Mesenchymal stem cell (in vitro differentiated cells and primary cell): ENCODE results near the gene AR.
A peak's percentile ranks its signal among the peaks of the same experiment; 100 is the strongest.

Source experiments
- DNase-seq: peaks from one replicate; pipeline ENCODE4 v3.0.0-alpha.2; 2013
- H2AFZ ChIP-seq: one replicate; pipeline ENCODE4 v1.6.1; 2013; ENCODE audit warnings: low read depth, mild to moderate bottlenecking, control low read depth, inconsistent platforms, low read length, moderate library complexity
- H2AK5ac ChIP-seq: 2 replicates; pipeline ENCODE4 v1.6.1; 2013; ENCODE audit warnings: low read length, moderate library complexity, mild to moderate bottlenecking, inconsistent platforms; ENCODE audit not compliant: severe bottlenecking
- H2BK120ac ChIP-seq: one replicate; pipeline ENCODE4 v1.6.1; 2013; ENCODE audit warnings: low read depth, mild to moderate bottlenecking, inconsistent platforms, low read length, moderate library complexity
- H2BK12ac ChIP-seq, 2 experiments: one replicate each; pipeline ENCODE4 v1.6.1; 2013; ENCODE audit warnings: inconsistent platforms in 2 of 2, low read length in 2 of 2, mild to moderate bottlenecking in 2 of 2, moderate library complexity in 2 of 2, control low read depth in 1 of 2
- H2BK15ac ChIP-seq: one replicate; pipeline ENCODE4 v1.6.1; 2013; ENCODE audit warnings: mild to moderate bottlenecking, low read depth, inconsistent platforms; ENCODE audit not compliant: poor library complexity, severe bottlenecking
- H2BK5ac ChIP-seq: 2 replicates; pipeline ENCODE4 v1.6.1; 2013; ENCODE audit warnings: low read depth, mild to moderate bottlenecking, low read length, control low read depth, inconsistent platforms; ENCODE audit not compliant: poor library complexity, severe bottlenecking
- H3K14ac ChIP-seq, 2 experiments: one replicate each; pipeline ENCODE4 v1.6.1; 2013; ENCODE audit warnings: inconsistent platforms in 2 of 2, low read length in 2 of 2, control low read depth in 1 of 2, mild to moderate bottlenecking in 1 of 2, moderate library complexity in 1 of 2
- H3K18ac ChIP-seq, 2 experiments: one replicate each; pipeline ENCODE4 v1.6.1; 2013; ENCODE audit warnings: inconsistent platforms in 2 of 2, low read length in 2 of 2, control low read depth in 1 of 2, low read depth in 1 of 2, mild to moderate bottlenecking in 1 of 2
- H3K23ac ChIP-seq, 2 experiments: one replicate each; pipeline ENCODE4 v1.6.1; 2013; ENCODE audit warnings: inconsistent platforms in 2 of 2, low read length in 2 of 2, mild to moderate bottlenecking in 2 of 2, moderate library complexity in 2 of 2, control low read depth in 1 of 2
- H3K27ac ChIP-seq: 2 replicates; pipeline ENCODE4 v1.5.1; 2013; ENCODE audit warnings: mild to moderate bottlenecking, moderate library complexity, low read length, control low read depth, inconsistent platforms; ENCODE audit not compliant: poor library complexity, severe bottlenecking
- H3K27me3 ChIP-seq, 2 experiments: 2 replicates each; pipeline versions ENCODE4 v1.6.1 to v1.7.0; 2013; ENCODE audit warnings: low read length in 2 of 2, mild to moderate bottlenecking in 2 of 2, moderate library complexity in 2 of 2, control low read depth in 1 of 2, inconsistent platforms in 1 of 2; ENCODE audit not compliant: control insufficient read depth in 1 of 2, insufficient read depth in 1 of 2
- H3K36me3 ChIP-seq, 2 experiments: 2 replicates each; pipeline versions ENCODE4 v1.6.1 to v1.7.0; 2013; ENCODE audit warnings: low read length in 2 of 2, control low read depth in 1 of 2, inconsistent platforms in 1 of 2, low read depth in 1 of 2, mild to moderate bottlenecking in 1 of 2; ENCODE audit not compliant: insufficient read depth in 2 of 2, control insufficient read depth in 1 of 2
- H3K4ac ChIP-seq, 2 experiments: one replicate each; pipeline ENCODE4 v1.6.1; 2013; ENCODE audit warnings: inconsistent platforms in 2 of 2, low read length in 2 of 2, mild to moderate bottlenecking in 2 of 2, moderate library complexity in 2 of 2, control low read depth in 1 of 2, low read depth in 1 of 2
- H3K4me1 ChIP-seq: 2 replicates; pipeline ENCODE4 v1.6.1; 2013; ENCODE audit warnings: low read depth, low read length, control low read depth; ENCODE audit not compliant: control insufficient read depth, insufficient read depth
- H3K4me2 ChIP-seq: 2 replicates; pipeline ENCODE4 v1.6.1; 2013; ENCODE audit warnings: low read length, mild to moderate bottlenecking, inconsistent platforms; ENCODE audit not compliant: poor library complexity, severe bottlenecking
- H3K4me3 ChIP-seq, 2 experiments: 2 replicates each; pipeline versions ENCODE4 v1.5.1 to v1.7.0; 2013; ENCODE audit warnings: low read length in 2 of 2, mild to moderate bottlenecking in 2 of 2, control low read depth in 1 of 2, low read depth in 1 of 2; ENCODE audit not compliant: insufficient read depth in 1 of 2
- H3K79me1 ChIP-seq: replicated peaks from 2 replicates; pipeline ENCODE4 v1.6.1; 2013; ENCODE audit warnings: mild to moderate bottlenecking, control low read depth, low read length, inconsistent platforms; ENCODE audit not compliant: poor library complexity, severe bottlenecking
- H3K9ac ChIP-seq: 2 replicates; pipeline ENCODE4 v1.7.0; 2013; ENCODE audit warnings: mild to moderate bottlenecking, low read length, moderate library complexity
- H3K9me3 ChIP-seq: 2 replicates; pipeline ENCODE4 v1.7.0; 2013; ENCODE audit warnings: mild to moderate bottlenecking, low read length; ENCODE audit not compliant: control insufficient read depth
- H4K8ac ChIP-seq: one replicate; pipeline ENCODE4 v1.6.1; 2013; ENCODE audit warnings: inconsistent platforms, mild to moderate bottlenecking, low read length, moderate library complexity
- H4K91ac ChIP-seq: one replicate; pipeline ENCODE4 v1.6.1; 2013; ENCODE audit warnings: mild to moderate bottlenecking, low read length, inconsistent platforms
- WGBS: methylation state at CpG from one replicate; pipeline ENCODE4 v1.1.7; 2013; ENCODE audit warnings: mixed read lengths; 5-methylcytosine and 5-hydroxymethylcytosine counted together

Gene AR

DNA sequence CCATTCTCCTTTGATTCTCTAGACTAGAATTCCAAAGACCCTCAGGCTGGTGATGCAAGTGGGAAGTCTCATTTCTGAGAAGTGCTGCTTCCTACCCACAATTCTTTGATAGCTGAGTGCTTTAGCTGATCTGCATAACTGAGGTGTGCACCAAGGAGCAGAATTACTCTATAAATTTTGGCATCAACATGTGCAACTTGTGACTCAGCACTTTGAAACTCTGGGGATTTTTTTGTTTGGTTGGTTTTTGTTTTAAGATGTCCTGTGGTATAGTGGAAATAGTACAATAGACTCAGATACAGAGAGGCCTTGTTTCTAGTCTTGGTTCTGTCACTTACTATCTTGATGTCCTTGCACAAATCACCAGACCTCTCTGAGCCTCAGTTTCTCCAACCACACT, 148.4 kb downstream of the AR start:
- Histone ChIP-seq H2AK5ac (no peak overlapping the region), H4K91ac (no peak overlapping the region), H3K9me3 (no peaks in the 10 kb centered on the region), H3K14ac (no peak overlapping the region), H3K4me1 (no peaks in the 10 kb centered on the region), H3K4me2 (no peak overlapping the region), H4K8ac (no peak overlapping the region), H3K27ac (no peak overlapping the region), H2BK15ac (no peak overlapping the region), H2BK5ac (no peak overlapping the region), H2AFZ (no peak overlapping the region), H3K27me3 (peaks cover 0 to 15% of the 10 kb centered on the region in 2 experiments), H3K79me1 (no peaks in the 10 kb centered on the region), H2BK12ac (no peak overlapping the region), H3K23ac (no peak overlapping the region), H3K4ac (no peak overlapping the region), H3K4me3 (no peak overlapping the region), H3K18ac (no peak overlapping the region), H3K9ac (no peak overlapping the region), H3K36me3 (no peaks in the 10 kb centered on the region), H2BK120ac (no peak overlapping the region)
- peak; percentile 8 for DNase-seq

DNA sequence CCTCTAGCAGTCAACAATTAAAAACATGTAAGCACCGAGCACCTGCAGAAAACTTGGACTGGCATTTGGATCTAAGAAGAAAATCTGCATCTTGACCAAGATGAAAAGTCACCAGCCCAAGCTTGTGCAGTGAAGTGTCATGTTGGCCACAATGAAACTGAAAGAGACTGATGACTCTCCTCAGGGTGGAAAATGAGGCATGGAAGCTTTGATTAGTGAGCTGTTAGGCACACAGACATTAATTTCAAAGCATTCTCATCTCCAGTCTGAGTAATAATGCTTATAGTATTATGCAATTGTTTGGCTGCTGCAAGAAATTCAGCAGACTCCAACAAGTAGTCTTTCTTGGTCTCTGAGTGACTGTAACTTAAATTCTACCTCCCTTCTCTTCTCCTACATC, 150.1 kb downstream of the AR start:
- H2BK12ac ChIP-seq, result no peak overlapping the region
- no peak overlapping the region for H3K18ac ChIP-seq
- H3K4me1 ChIP-seq, result no peaks in the 10 kb centered on the region
- H3K27ac ChIP-seq, result no peak overlapping the region
- no peak overlapping the region for H2AK5ac ChIP-seq
- H3K4me2 ChIP-seq, result no peak overlapping the region
- H2BK15ac ChIP-seq, result no peak overlapping the region
- H3K27me3 ChIP-seq, result peaks cover 0 to 15% of the 10 kb centered on the region in 2 experiments
- H4K8ac ChIP-seq, result no peak overlapping the region
- H3K14ac ChIP-seq, result no peak overlapping the region
- no peaks in the 10 kb centered on the region for H3K79me1 ChIP-seq
- H3K4me3 ChIP-seq, result no peak overlapping the region
- no peak overlapping the region for H3K4ac ChIP-seq
- H4K91ac ChIP-seq, result no peak overlapping the region
- H2BK120ac ChIP-seq, result no peak overlapping the region
- H2BK5ac ChIP-seq, result no peak overlapping the region
- H2AFZ ChIP-seq, result no peak overlapping the region
- DNase-seq, result peak; percentile 6
- no peaks in the 10 kb centered on the region for H3K9me3 ChIP-seq
- H3K9ac ChIP-seq, result no peak overlapping the region
- no peaks in the 10 kb centered on the region for H3K36me3 ChIP-seq
- 100% methylated on average over 1 of the region's 1 CpG for WGBS
- no peak overlapping the region for H3K23ac ChIP-seq

- H2AFZ ChIP-seq, result no peak overlapping the region
- H3K9ac ChIP-seq, result no peak overlapping the region
- no peak overlapping the region for H3K4me3 ChIP-seq
- no peak overlapping the region for H3K23ac ChIP-seq
- no peaks in the 10 kb centered on the region for H3K79me1 ChIP-seq
- no peak for DNase-seq
- H3K14ac ChIP-seq, result no peak overlapping the region
- no peak overlapping the region for H4K8ac ChIP-seq
- no peak overlapping the region for H3K27ac ChIP-seq
- H2BK15ac ChIP-seq, result no peak overlapping the region
- H2BK5ac ChIP-seq, result no peak overlapping the region
- no peak overlapping the region for H3K4me2 ChIP-seq
- H3K27me3 ChIP-seq, result peaks cover 0 to 9% of the 10 kb centered on the region in 2 experiments
- H4K91ac ChIP-seq, result no peak overlapping the region
- no peaks in the 10 kb centered on the region for H3K4me1 ChIP-seq
- no peak overlapping the region for H2BK12ac ChIP-seq
- H2BK120ac ChIP-seq, result no peak overlapping the region
- H3K18ac ChIP-seq, result no peak overlapping the region
- no peaks in the 10 kb centered on the region for H3K36me3 ChIP-seq
- no peak overlapping the region for H3K4ac ChIP-seq
- H2AK5ac ChIP-seq, result no peak overlapping the region
- no peaks in the 10 kb centered on the region for H3K9me3 ChIP-seq
Observed at GRCh38 chrX:67697452-67697851, 153.6 kb downstream of the AR start.

- Histone ChIP-seq H3K27me3 (peaks cover 0 to 9% of the 10 kb centered on the region in 2 experiments), H3K23ac (no peak overlapping the region), H2BK12ac (no peak overlapping the region), H3K9me3 (no peaks in the 10 kb centered on the region), H3K9ac (no peak overlapping the region), H2BK15ac (no peak overlapping the region), H4K91ac (no peak overlapping the region), H3K4me1 (no peaks in the 10 kb centered on the region), H3K4ac (no peak overlapping the region), H3K4me3 (no peak overlapping the region), H3K36me3 (no peaks in the 10 kb centered on the region), H4K8ac (no peak overlapping the region), H3K27ac (no peak overlapping the region), H3K18ac (no peak overlapping the region), H2AFZ (no peak overlapping the region), H3K4me2 (no peak overlapping the region), H2BK5ac (no peak overlapping the region), H3K14ac (no peak overlapping the region), H2AK5ac (no peak overlapping the region), H3K79me1 (no peaks in the 10 kb centered on the region), H2BK120ac (no peak overlapping the region)
- 80% methylated on average over 1 of the region's 3 CpGs for WGBS
- peak; percentile 32 for DNase-seq
Observed at GRCh38 chrX:67700602-67701001, 156.8 kb downstream of the AR start.
